IMR-90 (cell line): ENCODE data around the gene GTPBP10. TPM values are rescaled to one million over a fixed set of nuclear protein-coding genes. Genes with fewer than 3 reads are reported as not detected.

ENCODE experiments used
- ATAC-seq: fragments of 200-7000 bp; cut with Tn5 transposase; 2 replicates; pipeline ENCODE4 v1.9.1; 2020; ENCODE audit warnings: low read depth, mild to moderate bottlenecking, moderate library complexity
- BruUV-seq: library from RNA; stranded (reverse); fragments of 400-500 nt; replicated peaks from 2 replicates; lab custom pipeline; 2021; lab: Mats Ljungman, UMichigan
- CTCF ChIA-PET: fragments of 300-600 bp; formaldehyde crosslinking; extraction: SDS; loops from one replicate; lab custom pipeline; 2021; ENCODE audit warnings: antibody characterized with exemption; lab: Yijun Ruan, JAX
- POLR2A ChIA-PET: fragments of 300-600 bp; sonication (Branson Sonifier 250); formaldehyde crosslinking; loops from one replicate; lab custom pipeline; 2022; ENCODE audit warnings: antibody characterized with exemption; ENCODE audit not compliant: unreplicated experiment; lab: Charles Lee
- DNase-seq: peaks from one replicate; pipeline ENCODE4 v3.0.0; 2013
- H2AFZ ChIP-seq: replicated peaks from 2 replicates; pipeline ENCODE3; 2013; ENCODE audit warnings: low read length, mild to moderate bottlenecking; ENCODE audit not compliant: poor library complexity
- H2AK5ac ChIP-seq: 2 replicates; pipeline ENCODE4 v1.6.1; 2013; ENCODE audit warnings: low read depth, low read length, inconsistent platforms
- H2AK9ac ChIP-seq: replicated peaks from 2 replicates; pipeline ENCODE3; 2013; ENCODE audit warnings: mild to moderate bottlenecking, low read depth, low read length, moderate library complexity; ENCODE audit not compliant: poor library complexity
- H2BK120ac ChIP-seq: 2 replicates; pipeline ENCODE4 v1.6.1; 2013; ENCODE audit warnings: low read depth, low read length, inconsistent platforms
- H2BK15ac ChIP-seq: 3 replicates; pipeline ENCODE4 v1.6.1; 2013; ENCODE audit warnings: low read depth, low read length, inconsistent platforms
- H2BK20ac ChIP-seq: 2 replicates; pipeline ENCODE4 v1.6.1; 2013; ENCODE audit warnings: low read depth, mild to moderate bottlenecking, inconsistent platforms, low read length, moderate library complexity
- H2BK5ac ChIP-seq: 2 replicates; pipeline ENCODE4 v1.6.1; 2013; ENCODE audit warnings: mild to moderate bottlenecking, low read depth, low read length, inconsistent platforms; ENCODE audit not compliant: poor library complexity, severe bottlenecking
- H3K14ac ChIP-seq: replicated peaks from 2 replicates; pipeline ENCODE4 v1.6.1; 2013; ENCODE audit warnings: low read depth, low read length, inconsistent platforms
- H3K18ac ChIP-seq: 2 replicates; pipeline ENCODE4 v1.6.1; 2013; ENCODE audit warnings: low read depth, low read length, control low read depth
- H3K23ac ChIP-seq: 2 replicates; pipeline ENCODE4 v1.6.1; 2013; ENCODE audit warnings: low read depth, low read length, inconsistent platforms
- H3K27ac ChIP-seq: 2 replicates; pipeline ENCODE4 v1.5.1; 2013; ENCODE audit warnings: mild to moderate bottlenecking, control low read depth, low read length; ENCODE audit not compliant: insufficient read depth
- H3K27me3 ChIP-seq: 2 replicates; pipeline ENCODE4 v1.6.1; 2013; ENCODE audit warnings: low read length; ENCODE audit not compliant: control insufficient read depth, insufficient read depth
- H3K36me3 ChIP-seq: 2 replicates; pipeline ENCODE4 v1.6.1; 2013; ENCODE audit warnings: low read length, mixed read lengths; ENCODE audit not compliant: control insufficient read depth, insufficient read depth
- H3K4ac ChIP-seq: 2 replicates; pipeline ENCODE4 v1.6.1; 2013; ENCODE audit warnings: low read depth, low read length, inconsistent platforms
- H3K4me1 ChIP-seq: 2 replicates; pipeline ENCODE4 v1.6.1; 2013; ENCODE audit warnings: low read length, mixed read lengths; ENCODE audit not compliant: control insufficient read depth, insufficient read depth
- H3K4me2 ChIP-seq: 2 replicates; pipeline ENCODE4 v1.6.1; 2013; ENCODE audit warnings: low read depth, mild to moderate bottlenecking, control low read depth, low read length, moderate library complexity
- H3K4me3 ChIP-seq: 2 replicates; pipeline ENCODE4 v1.5.1; 2013; ENCODE audit warnings: low read depth, mild to moderate bottlenecking, control low read depth, low read length, moderate library complexity; ENCODE audit not compliant: insufficient read depth
- H3K56ac ChIP-seq: 2 replicates; pipeline ENCODE4 v1.6.1; 2013; ENCODE audit warnings: low read length, inconsistent platforms; ENCODE audit not compliant: insufficient read depth; ENCODE audit errors: extremely low read depth
- H3K79me1 ChIP-seq, 2 experiments: 2 replicates each; pipeline ENCODE4 v1.6.1; 2013; ENCODE audit warnings: low read length in 2 of 2, inconsistent platforms in 1 of 2, low read depth in 1 of 2
- H3K9ac ChIP-seq: 2 replicates; pipeline ENCODE4 v1.6.1; 2013; ENCODE audit warnings: low read depth, low read length, control low read depth
- H3K9me1 ChIP-seq: 2 replicates; pipeline ENCODE4 v1.6.1; 2013; ENCODE audit warnings: low read length, inconsistent platforms; ENCODE audit not compliant: insufficient read depth
- H3K9me3 ChIP-seq: 2 replicates; pipeline ENCODE4 v1.6.1; 2013; ENCODE audit warnings: low read length; ENCODE audit not compliant: control insufficient read depth, insufficient read depth
- H4K20me1 ChIP-seq: 2 replicates; pipeline ENCODE4 v1.6.1; 2013; ENCODE audit warnings: low read length, inconsistent platforms; ENCODE audit not compliant: insufficient read depth
- H4K5ac ChIP-seq: 2 replicates; pipeline ENCODE4 v1.6.1; 2013; ENCODE audit warnings: mild to moderate bottlenecking, low read depth, low read length, control low read depth
- H4K8ac ChIP-seq, 2 experiments: 2 replicates each; pipeline ENCODE4 v1.6.1; 2013; ENCODE audit warnings: low read depth in 2 of 2, low read length in 2 of 2, control low read depth in 1 of 2, inconsistent platforms in 1 of 2
- H4K91ac ChIP-seq: 2 replicates; pipeline ENCODE4 v1.6.1; 2013; ENCODE audit warnings: low read depth, low read length, inconsistent platforms; ENCODE audit not compliant: insufficient read depth
- CEBPB ChIP-seq: IDR thresholded peaks from 2 replicates; pipeline ENCODE4 v1.6.1; 2012; ENCODE audit warnings: low read depth, low read length, improper control_type of control experiment
- CHD1 ChIP-seq: IDR thresholded peaks from 2 replicates; pipeline ENCODE4 v1.6.1; 2012; ENCODE audit warnings: low read depth, low read length, improper control_type of control experiment
- MAFK ChIP-seq: IDR thresholded peaks from 2 replicates; pipeline ENCODE4 v1.6.1; 2012; ENCODE audit warnings: low read depth, low read length, improper control_type of control experiment
- MAZ ChIP-seq: IDR thresholded peaks from 2 replicates; pipeline ENCODE4 v1.6.1; 2012; ENCODE audit warnings: low read depth, mild to moderate bottlenecking, low read length, improper control_type of control experiment, moderate library complexity, borderline replicate concordance
- NFE2L2 ChIP-seq: fragments of 150-350 bp; IDR thresholded peaks from 2 replicates; pipeline ENCODE4 v1.6.1; 2016; ENCODE audit warnings: low read depth, mild to moderate bottlenecking, low read length
- POLR2A ChIP-seq: IDR thresholded peaks from 2 replicates; pipeline ENCODE4 v1.6.1; 2012; ENCODE audit warnings: mild to moderate bottlenecking, low read depth, low read length
- RAD21 ChIP-seq: IDR thresholded peaks from 2 replicates; pipeline ENCODE4 v1.6.1; 2012; ENCODE audit warnings: low read length, improper control_type of control experiment
- RFX5 ChIP-seq: IDR thresholded peaks from 2 replicates; pipeline ENCODE4 v1.8.0; 2012; ENCODE audit warnings: low read depth, mild to moderate bottlenecking, low read length, moderate library complexity
- SMC3 ChIP-seq: fragments of 150-350 bp; IDR thresholded peaks from 2 replicates; pipeline ENCODE4 v1.6.1; 2016; ENCODE audit warnings: low read depth, mild to moderate bottlenecking, antibody characterized with exemption, low read length, moderate library complexity
- WGBS, 2 experiments: methylation state at CpG; one replicate each; pipeline versions ENCODE4 v1.1.5 to v1.1.7; 2013; ENCODE audit warnings: missing lambda C conversion rate in 2 of 2; ENCODE audit not compliant: insufficient read length in 1 of 2; ENCODE audit errors: extremely low coverage in 2 of 2; 5-methylcytosine and 5-hydroxymethylcytosine counted together
- dilution Hi-C: fragments of 300-500 bp; cut with HindIII; formaldehyde crosslinking; loops from one replicate; pipeline ENCODE4 v1.14.3; 2018; ENCODE audit warnings: low sequenced_read_pairs; ENCODE audit not compliant: unreplicated experiment
- in situ Hi-C: fragments of 300-500 bp; cut with MboI; formaldehyde crosslinking; loops from 3 replicates; pipeline ENCODE4 v1.14.3; 2019; ENCODE audit warnings: low sequenced_read_pairs, inconsistent platforms, mixed read lengths
- intact Hi-C: fragments of 100-400 bp; cut with micrococcal nuclease; formaldehyde crosslinking; loops from 2 replicates; pipeline ENCODE4 v1.10.0; 2022
- polyA plus RNA-seq, 3 experiments: library from polyadenylated mRNA; depleted of rRNA; stranded (reverse); fragments of >200 nt; gene quantifications; 2 replicates each; pipeline ENCODE4 v1.2.3, GENCODE V29; 2012; ENCODE audit warnings: low replicate concordance in 1 of 3
- total RNA-seq: library from RNA; depleted of rRNA; stranded (reverse); fragments of >200 nt; gene quantifications from 2 replicates; pipeline ENCODE4 v1.2.3, GENCODE V29; 2012
- TF ChIP-seq, protein P1 (sequence below): conservative IDR thresholded peaks from 2 replicates; pipeline ENCODE4 v1.5.1; 2012; ENCODE audit warnings: mild to moderate bottlenecking, low read depth, low read length, improper control_type of control experiment
- TF ChIP-seq, protein P2 (sequence below): fragments of 150-350 bp; IDR thresholded peaks from 2 replicates; pipeline ENCODE4 v1.6.1; 2017; ENCODE audit warnings: mild to moderate bottlenecking, antibody characterized with exemption, low read length, low read depth

The GTPBP10 gene
- total and polyA plus RNA-seq, 2 of the 4 experiments (the other 2 are of a cell fraction) = 11.5 to 12.8 TPM

DNA sequence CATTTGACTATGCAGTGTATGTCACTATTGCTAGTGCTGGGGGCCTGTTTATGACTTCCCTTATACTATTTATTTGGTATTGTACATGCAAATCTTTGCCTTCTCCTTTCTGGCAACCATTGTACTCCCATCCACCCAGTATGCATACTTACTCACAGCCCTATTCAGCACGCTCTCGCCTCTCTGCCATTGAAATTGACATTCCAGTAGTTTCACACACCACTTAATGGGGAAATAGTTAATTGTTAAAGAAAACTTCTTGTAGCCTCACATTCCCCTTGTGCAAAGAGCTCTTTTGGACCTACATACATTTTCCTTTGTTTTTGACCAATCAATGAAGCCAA, 66.6 kb downstream of the GTPBP10 start:
- no peak for DNase-seq
- H3K9me1 ChIP-seq = peaks cover 4% of the 10 kb centered on the region; the same call in 1 of the 2 replicates
- H2BK15ac ChIP-seq = no peak overlapping the region
- H3K4me1 ChIP-seq = no peaks in the 10 kb centered on the region
- dilution Hi-C loops = no loop called here
- no peak for ATAC-seq
- no peaks in the 10 kb centered on the region for H3K9me3 ChIP-seq
- ChIA-PET CTCF (no interaction called here), POLR2A (no interaction called here)
- no peak overlapping the region for H3K4ac ChIP-seq
- no CpG with 5 or more reads among the region's 2 CpGs for WGBS, 2 experiments
- no TSS peak for BruUV-seq
- in situ Hi-C loops = no loop called here
- H3K18ac ChIP-seq = no peak overlapping the region
- no peak overlapping the region for H3K27ac ChIP-seq
- no peak overlapping the region for H3K14ac ChIP-seq
- no peak overlapping the region for H3K56ac ChIP-seq
- H3K4me3 ChIP-seq = no peak overlapping the region
- no peak overlapping the region for H4K91ac ChIP-seq
- no peaks in the 10 kb centered on the region for H3K27me3 ChIP-seq
- no peak overlapping the region for H3K4me2 ChIP-seq
- peaks cover 11% of the 10 kb centered on the region; the same call in 1 of the 2 replicates for H4K20me1 ChIP-seq
- no peak overlapping the region for H2AFZ ChIP-seq
- no peak overlapping the region for H2AK5ac ChIP-seq
- H2AK9ac ChIP-seq = no peak overlapping the region
- H4K8ac ChIP-seq = no peak overlapping the region
- H2BK120ac ChIP-seq = no peak overlapping the region
- H3K23ac ChIP-seq = no peak overlapping the region
- H3K9ac ChIP-seq = no peak overlapping the region
- no peak overlapping the region for H2BK5ac ChIP-seq
- H3K36me3 ChIP-seq = peaks cover 19% of the 10 kb centered on the region
- H2BK20ac ChIP-seq = no peak overlapping the region
- intact Hi-C loops = no loop called here
- H3K79me1 ChIP-seq = peaks cover 19 to 28% of the 10 kb centered on the region in 2 experiments; a peak in 3 of 4 replicates
- no peak overlapping the region for H4K5ac ChIP-seq
- TF ChIP-seq MAZ (no peak), RFX5 (no peak), CHD1 (no peak), CEBPB (no peak), RAD21 (no peak), SMC3 (no peak), NFE2L2 (no peak), POLR2A (no peak), MAFK (no peak)
- TF ChIP-seq, protein P1, sequence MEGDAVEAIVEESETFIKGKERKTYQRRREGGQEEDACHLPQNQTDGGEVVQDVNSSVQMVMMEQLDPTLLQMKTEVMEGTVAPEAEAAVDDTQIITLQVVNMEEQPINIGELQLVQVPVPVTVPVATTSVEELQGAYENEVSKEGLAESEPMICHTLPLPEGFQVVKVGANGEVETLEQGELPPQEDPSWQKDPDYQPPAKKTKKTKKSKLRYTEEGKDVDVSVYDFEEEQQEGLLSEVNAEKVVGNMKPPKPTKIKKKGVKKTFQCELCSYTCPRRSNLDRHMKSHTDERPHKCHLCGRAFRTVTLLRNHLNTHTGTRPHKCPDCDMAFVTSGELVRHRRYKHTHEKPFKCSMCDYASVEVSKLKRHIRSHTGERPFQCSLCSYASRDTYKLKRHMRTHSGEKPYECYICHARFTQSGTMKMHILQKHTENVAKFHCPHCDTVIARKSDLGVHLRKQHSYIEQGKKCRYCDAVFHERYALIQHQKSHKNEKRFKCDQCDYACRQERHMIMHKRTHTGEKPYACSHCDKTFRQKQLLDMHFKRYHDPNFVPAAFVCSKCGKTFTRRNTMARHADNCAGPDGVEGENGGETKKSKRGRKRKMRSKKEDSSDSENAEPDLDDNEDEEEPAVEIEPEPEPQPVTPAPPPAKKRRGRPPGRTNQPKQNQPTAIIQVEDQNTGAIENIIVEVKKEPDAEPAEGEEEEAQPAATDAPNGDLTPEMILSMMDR = no peak
- TF ChIP-seq, protein P2, sequence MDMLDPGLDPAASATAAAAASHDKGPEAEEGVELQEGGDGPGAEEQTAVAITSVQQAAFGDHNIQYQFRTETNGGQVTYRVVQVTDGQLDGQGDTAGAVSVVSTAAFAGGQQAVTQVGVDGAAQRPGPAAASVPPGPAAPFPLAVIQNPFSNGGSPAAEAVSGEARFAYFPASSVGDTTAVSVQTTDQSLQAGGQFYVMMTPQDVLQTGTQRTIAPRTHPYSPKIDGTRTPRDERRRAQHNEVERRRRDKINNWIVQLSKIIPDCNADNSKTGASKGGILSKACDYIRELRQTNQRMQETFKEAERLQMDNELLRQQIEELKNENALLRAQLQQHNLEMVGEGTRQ = no peak
